Measurements from ENCODE around the gene NPLOC4.
"Not testable (repeated sequence)": the region's sequence is repeated elsewhere in the genome, so short reads cannot be mapped to it uniquely, and the experiment has no call there.

Gene NPLOC4

DNA sequence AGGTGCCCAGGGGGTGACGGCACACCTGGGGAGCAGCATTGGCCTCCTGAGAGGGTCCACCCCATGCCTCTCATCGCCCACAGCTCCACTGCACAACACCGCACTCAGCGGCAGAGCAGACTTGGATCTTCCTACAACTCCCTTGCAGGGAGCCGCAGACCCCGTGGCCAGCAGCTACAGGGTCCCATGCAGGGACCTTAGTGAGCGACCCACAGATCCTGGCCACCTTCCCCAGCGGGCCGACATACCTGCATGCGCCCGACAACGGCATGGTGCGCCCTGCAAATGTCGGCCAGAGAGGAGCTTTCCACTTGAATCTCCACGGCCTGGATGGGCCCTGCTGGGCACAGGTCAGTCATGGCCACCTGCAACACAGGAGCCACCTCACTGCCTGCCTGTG lies 93.2 kb downstream of the NPLOC4 start:
- DNase-seq: no peak

DNA sequence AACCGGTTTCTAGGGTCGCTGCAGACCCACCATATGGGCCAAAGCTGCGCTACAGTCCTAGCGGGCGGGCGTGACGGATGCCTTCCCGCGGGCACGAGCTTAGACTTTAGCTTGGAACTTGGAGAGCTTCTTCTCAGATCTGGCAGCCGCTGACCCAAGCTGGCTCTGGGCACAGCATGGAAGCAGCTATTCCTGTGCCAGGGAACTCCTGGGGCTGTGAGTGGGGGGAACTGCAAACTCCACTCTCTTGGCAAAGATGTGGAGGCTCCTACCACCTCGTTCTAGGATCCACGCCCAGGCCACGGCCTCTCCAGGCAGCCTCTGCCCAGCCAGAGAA lies 93.6 kb downstream of the NPLOC4 start:
- no peak for DNase-seq

DNA sequence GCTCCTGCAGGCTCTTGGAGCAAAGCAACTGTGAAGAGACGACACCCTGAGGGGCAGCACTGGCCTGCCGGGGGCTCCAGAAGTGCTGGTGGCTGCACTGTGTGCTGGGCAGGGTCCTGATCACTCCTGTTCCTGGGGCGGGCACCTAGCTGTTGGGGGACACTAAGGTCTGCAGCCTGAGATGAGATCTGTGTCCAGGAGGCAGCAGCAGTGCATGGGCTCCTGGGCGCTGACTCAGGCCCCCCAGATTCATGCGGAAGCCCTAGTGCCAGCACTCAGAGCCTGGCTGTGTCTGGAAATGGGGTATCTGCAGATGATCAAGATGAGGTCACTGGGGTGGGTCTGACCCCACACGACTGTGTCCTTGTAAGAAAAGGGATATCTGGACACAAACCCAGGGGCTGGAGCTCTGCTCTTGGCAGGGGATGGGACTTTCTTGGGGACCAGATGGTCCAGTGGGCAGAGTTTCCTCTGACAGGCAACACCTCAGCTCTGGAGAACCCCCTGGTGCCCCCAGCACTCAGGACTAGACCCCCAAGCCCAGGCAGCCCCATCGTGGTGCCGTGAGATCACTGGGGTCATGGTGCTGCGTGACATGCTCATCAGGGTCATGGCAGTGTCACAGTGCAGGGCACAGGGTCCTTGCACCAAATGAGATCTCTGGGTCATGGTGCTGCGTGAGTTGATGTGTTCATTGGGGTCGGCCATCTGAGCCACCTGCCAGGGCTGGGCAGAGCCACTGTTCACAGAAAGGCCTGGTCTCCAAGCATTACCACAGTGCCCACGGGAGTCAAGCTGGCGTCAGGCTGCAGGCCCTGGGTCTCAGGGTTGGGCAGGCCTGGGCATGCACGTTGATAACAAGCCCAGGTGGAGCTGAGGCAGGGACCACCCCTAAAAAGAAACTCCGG lies 94.2 kb downstream of the NPLOC4 start:
- no peak for DNase-seq

DNA sequence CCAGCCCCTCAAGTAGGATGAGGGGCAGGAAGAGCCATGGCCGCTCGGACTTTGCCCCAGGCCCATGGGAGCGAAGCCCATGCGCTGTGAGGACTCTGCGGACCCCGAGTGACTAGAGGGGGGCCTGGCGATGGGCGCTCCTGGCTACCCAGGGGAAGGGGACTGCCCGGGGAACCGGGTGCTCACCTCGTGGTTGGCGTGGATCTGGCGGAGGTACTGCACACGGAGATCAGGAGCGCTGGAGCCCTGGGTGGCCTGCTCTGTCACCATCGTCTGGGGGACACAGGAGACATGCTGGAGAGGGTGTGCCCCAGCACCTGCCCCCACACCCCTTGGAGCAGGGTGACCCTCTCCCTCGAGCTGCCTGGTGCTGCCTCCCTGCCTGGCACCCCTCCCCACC lies 95.8 kb downstream of the NPLOC4 start:
- DNase-seq: no peak

DNA sequence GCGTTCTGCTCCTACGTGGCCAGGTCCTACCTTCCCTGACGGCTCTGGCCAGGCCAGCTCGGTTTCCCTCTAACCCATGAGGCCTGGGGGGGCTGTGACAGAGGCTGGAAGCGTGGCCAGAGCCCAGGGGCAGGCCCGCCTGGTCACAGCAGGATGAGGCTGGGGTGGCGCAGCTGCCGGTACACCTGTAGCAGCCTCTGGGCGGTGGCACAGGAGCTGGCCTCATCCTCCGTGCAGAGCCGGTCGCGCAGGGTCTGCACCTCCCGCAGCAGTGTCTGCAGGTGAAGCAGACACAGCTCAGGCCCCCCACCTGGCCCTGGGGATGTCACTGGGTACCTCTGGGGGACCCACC lies 96.3 kb downstream of the NPLOC4 start:
- no peak for DNase-seq

DNA sequence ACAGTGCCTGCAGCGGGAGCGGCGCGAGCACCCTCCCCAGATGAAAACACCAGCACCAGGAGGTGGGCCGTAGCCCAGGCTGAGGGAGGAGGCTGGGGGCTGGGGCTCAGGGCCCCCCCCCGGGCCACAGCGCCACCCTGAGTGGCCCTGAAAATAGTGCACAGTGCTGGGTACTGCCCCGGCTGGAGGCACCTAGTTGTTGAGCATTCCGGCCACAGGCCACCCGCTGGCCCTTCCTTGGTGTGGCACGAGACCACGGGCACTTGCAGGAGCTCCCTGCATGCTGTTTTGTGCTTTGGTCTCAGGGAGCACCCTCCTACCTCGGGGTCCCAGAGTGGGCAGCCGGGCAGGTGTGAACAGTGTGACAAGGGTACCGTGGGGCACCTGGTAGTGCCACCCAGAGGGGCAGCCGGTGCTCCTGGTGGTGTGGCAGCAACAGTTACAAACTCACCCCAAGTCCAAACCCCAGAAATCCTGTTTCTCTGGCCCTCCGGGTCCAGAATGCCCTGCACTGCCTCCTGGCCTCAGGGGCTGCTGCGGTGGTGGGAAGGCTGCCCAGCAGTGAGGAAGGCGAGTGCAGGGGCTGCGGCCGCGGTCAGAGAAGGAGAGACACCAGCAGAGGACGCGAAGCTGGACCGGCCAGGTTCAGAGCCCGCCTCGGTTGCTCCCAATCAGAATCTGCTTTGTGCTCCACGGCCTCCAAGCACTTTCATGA lies 96.8 kb downstream of the NPLOC4 start:
- no peak for DNase-seq

DNA sequence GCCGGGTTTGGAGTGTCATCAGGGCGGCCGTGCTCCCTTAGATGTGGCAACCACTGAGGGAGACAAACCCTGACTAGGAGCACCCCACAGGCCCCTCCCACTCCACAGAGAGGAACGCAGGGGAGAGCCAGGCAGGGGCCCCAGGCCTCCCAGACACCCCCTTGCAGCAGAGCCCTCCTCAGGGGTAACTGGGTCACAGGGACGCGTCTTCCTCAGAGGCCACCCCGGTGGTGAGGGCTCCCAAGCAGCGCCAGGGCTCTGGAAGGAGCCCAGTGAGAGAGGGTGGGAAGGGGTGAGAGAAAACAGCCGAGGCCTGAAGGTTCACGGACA lies 97.4 kb downstream of the NPLOC4 start:
- DNase-seq: no peak

DNA sequence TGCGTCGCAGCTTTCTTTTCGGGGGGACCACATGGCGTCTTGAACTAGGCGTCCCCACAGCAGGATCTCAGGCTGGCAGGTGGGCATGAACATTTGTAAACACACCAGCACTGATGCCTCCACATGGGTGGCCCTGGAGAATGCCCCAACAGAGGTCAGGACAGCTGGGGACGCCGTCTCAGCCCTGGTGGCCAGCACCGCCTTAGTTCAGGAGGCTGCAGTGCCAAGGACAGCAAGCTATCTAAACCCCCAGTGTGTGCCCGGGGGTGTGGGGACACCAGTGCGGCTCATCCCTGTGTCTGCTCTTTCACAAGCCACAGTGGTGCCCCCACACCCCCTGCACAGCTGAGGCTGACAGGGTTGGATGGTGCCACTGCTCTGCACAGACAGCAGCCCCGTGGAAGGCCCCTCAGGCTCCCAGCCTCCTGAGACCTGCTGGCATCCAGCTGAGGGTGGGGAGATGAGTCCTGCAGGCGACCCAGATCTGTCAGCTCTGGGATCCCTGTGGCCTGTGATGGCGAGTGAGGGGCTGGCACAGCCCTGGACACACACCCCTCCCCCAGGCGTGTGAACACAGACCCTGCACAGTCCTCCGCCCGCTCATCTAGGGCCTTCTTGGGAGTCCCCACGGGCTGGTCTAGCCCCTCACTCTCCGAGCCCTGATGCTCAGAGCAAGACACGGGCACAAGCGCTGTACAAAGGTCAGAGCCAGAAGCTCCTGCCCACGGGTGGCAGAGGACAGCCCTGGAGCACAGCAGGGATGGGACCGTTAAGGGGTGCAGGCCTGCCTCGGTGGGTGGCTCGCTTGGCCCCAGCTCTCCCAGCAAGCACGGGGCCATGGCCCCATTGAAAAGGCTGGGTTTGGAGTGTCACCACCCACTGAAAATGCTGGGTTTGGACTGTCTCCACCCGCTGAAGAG lies 98.0 kb downstream of the NPLOC4 start:
- no peak for DNase-seq

DNA sequence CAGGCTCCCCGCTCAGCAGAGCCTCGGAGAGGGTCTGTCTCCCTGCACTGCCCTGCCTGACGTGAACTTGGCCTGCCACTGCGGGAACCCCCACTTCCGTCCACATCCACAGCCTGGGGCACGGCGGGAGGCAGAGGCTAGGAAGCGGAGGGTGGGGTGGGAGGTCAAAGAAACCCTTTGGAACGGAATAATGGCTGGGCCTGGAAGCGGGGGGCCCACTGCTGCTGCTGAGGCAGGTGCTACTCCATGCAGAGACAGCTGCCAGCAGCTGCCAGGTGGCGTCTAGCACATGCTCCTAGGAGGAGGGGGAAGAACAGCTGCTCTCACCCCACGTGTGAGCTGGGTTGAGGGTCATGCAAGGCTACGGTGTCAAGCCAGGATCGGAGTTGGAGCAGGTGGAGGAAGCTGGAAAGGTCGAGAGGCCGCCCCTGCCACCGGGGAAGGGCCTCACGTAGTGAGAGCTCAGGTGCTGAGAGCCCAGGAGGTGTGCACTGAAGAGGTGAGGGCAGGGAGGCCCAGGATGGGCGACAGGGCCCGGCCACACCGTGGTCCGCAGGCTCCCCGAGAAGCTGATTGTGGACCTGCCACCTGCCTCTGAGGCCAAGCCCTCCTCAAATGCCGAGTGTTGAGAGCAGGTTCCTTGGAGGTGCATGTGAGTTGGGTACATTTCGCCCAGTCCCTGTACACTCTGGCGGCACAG lies 98.9 kb downstream of the NPLOC4 start:
- DNase-seq: no peak

DNA sequence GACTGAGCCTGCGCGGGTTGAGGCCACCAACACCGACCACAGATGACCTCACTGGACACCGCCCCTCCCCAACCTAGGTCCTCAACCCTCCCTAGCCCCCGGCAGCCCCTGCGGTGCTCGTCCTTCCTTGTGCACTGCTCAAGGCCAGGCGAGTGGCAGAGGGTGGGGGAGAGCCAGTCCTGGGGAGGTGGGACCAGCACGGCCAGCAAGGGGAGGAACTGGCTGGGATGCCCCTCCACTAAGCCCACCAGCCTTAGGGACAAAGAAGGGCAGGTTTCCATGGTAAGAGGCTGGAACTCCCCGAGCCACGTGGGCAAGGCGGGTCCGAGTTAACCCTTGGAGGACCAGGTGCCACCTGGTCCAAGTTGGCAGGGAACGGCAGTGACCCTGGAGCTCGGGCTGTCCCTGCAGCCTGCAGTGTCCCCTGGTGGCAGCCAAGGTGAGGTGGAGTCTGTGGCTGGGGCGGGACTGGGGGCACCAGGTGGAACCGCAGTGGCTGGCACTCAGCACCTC lies 99.5 kb downstream of the NPLOC4 start:
- peak; percentile 56 for DNase-seq

DNA sequence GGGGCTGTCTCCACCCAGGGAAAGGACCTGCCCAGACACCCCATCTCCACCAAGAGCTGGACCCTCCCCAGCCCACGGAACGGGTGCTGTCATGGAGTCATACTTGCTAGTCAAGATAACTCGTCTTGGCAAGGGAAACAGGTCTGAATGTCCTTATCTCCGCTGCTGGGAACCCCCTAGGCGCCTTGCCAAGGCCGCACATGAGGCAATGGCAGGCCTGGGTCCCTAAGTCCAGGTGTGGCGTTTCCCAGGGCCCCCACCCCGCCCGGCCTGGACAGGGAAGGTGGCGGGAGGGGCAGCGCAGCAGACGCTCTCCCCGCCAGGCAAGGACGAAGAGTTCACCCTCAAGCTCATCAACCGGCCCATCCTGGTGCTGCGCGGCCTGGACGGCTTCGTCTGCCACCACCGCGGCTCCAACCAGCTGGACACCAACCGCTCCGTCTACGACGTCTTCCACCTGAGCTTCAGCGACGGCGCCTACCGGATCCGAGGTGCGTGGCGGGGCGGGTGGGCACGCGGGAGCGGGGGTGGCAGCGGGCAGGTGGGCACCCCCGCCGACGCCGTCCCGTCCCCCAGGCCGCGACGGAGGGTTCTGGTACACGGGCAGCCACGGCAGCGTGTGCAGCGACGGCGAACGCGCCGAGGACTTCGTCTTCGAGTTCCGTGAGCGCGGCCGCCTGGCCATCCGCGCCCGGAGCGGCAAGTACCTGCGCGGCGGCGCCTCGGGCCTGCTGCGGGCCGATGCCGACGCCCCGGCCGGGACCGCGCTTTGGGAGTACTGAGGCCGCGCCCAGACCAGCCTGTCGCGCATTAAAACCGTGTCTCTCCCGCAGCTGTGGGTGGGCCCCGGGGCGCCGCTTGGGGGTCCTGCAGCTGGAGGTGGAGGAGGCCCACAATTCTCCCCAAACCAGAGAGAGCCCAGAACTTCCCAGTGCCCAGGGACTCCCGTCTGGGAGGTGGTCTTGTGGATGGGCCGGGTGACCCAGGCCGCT lies 100.3 kb downstream of the NPLOC4 start:
- no peak for DNase-seq

DNA sequence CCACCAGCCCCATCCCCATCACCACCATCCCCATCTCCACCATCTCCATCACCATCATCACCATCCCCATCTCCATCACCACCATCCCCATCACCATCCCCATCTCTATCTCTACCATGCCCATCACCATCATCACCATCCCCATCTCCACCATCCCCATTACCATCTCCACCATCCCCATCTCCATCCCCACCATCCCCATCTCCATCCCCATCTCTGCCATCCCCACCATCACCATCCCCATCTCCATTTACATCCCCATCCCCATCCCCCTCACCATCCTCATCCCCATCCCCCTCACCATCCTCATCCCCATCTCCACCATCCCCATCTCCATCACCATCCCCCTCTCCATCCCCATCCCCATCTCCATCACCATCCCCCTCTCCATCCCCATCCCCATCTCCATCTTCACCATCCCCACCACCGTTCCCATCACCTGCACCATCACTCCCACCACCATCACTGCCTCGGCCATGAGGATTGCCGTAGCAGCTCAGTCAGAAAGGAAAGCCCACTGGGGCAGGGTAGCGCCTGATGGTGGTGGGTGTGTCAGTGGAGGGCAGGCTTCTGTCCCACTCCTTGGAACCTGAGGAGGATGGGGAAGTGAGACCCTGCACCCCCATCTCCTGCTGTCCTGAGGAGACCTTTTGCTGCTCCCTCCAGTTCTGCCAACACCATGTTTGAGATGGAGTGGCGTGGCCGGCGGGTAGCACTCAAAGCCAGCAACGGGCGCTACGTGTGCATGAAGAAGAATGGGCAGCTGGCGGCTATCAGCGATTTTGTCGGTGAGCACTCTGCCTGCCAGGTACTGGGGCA lies 101.2 kb downstream of the NPLOC4 start:
- DNase-seq: no peak

DNA sequence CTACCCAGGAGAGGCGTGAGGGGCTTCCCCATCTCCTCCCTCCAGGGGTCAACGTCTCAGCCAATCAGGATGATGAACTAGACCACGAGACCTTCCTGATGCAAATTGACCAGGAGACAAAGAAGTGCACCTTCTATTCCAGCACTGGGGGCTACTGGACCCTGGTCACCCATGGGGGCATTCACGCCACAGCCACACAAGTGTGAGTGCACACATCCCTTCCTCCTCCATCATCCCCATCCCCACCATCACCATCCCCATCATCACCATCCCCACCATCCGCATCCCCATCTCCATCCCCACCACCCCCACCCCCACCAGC lies 101.9 kb downstream of the NPLOC4 start:
- no peak for DNase-seq

DNA sequence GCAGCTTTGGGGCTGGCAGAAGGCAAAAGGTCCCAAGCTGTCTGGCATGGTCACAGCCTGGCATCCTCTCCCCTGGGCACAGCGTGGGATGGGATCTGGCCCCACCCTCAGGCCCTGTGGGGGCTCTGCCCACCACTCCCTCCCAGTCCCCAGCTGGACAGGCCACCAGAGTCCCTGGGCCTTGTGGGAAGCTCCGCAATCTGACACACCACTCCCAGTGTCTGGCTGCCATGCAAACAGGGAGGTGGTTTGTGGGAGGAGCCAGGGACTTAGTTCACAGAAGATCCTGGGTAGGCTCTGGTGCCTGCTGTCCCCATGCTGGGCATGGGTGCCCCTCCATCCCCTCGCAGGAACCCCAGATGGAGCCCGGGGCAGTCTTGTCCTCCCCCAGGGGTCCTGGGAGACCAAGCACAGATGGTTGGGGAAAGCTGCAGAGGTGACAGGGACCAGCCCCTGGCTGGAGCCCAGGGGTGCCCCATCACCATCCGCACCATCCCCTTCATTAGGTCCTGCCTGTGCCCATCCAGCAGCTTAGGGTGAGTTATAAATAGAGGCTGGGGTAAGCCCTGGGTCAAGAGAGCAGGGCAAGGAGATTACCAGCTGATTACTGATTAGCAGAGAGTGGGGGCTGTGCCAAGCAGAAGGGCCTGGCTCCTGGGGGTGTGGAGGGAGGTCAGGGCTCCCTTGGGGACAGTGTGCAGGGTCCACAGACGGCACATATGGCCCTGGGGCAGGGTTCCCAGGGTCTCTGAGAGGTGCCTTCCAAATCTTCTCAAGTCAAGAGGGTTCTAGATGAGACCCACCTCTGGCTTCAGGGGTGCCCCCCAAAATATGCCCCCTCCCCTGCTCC lies 102.5 kb downstream of the NPLOC4 start:
- DNase-seq: no peak

DNA sequence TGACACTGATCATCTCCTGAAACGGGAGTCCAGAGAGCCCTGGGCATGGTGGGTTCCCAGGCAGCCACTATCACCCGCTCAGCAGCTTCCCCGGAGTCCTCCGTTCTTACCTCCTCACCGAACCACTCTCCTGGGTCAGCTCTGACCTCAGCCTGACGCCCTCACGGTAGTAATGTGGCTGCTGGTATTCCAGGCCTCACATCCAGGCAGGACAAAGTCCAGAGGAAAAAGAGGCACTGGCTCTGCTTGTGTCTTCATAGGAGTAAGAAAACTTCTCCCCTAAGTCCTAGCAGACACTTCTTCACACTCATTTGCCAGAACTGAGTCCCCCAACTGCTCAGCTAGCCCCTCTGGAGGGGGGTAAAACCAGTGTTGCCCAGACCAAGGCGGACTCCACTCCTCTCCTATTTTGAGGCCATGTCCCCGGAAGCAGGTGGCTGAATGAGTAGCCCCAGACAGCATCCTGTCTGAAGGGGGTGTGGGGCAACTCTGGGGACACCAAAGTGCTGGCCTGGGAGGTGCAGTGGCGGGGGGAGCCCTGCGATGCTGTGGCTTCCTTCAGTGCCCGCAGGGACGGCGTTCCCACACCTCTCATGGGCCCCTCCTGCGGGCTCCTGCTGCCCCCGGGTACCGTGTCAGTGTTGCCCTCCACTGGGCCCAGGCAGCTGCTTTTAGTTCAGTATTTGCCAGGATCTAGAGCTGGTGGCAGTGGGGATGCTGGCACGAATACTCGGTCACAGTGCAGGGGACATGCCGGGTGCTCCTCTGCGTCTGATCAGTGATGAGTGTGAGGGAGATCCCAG lies 103.4 kb downstream of the NPLOC4 start:
- DNase-seq: no peak

DNA sequence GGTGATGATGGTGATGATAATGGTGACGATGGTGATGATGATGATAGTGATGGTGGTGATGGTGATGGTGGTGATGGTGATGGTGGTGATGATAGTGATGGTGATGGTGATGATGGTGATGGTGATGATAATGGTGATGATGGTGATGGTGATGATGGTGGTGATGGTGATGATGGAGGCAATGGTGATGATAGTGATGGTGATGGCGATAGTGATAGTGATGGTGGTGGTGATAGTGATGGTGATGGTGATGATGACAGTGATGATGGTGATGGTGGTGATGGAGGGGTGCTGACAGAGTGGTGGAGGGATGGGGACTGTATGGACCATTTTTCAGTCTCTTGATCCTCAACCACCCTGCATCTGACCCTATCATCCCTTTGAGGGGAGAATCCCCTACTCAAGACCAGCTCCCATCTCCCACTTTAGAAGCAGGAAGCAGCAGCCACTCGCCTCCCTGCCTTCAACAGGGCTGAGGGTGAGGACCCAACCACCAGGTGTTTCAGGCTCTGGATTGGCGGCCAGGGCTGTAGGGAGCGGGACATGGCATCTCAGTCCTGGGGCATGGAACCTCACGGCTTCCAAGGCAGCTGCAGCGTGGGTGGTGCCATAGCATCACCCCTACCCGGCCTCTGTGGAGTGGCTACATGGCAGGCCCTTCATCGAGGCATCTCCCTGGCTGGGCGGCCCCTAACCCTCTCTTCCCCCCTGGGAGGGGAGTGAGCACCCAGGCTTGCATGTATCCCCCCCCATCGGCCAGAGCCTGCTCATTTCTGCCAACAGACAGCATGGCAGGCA lies 104.2 kb downstream of the NPLOC4 start:
- DNase-seq: no peak

DNA sequence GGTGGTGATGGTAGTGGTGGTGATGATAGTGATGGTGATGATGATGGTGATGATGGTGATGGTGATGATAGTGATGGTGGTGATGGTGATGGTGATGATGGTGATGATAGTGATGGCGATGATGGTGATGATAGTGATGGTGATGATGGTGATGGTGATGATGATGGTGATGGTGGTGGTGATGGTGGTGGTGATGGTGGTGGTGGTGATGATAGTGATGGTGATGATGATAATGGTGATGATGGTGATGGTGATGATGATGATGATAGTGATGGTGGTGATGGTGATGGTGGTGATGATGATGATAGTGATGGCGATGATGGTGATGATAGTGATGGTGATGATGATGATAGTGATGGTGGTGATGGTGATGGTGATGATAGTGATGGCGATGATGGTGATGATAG lies 104.9 kb downstream of the NPLOC4 start:
- not testable (repeated sequence) for DNase-seq

DNA sequence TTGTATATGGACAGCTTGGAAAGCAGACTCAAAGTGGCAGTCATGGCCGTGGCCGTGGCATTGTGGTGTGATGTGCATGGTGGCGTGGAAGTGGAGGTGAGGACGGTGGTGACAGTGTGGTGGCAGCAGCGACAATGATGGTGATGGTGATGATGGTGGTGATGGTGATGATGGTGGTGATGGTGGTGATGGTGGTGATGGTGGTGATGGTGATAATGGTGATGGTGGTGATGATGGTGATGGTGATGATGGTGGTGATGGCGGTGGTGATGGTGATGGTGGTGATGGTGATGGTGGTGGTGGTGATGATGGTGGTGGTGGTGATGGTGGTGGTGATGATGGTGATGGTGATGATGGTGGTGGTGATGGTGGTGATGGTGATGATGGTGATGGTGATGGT lies 105.9 kb downstream of the NPLOC4 start:
- DNase-seq: not testable (repeated sequence)

Data from CD4-positive, alpha-beta T cell treated with Interferon gamma for 1 hour (primary cell).